NCI-H446 (cell line): Measurements from ENCODE around the gene ZBTB43.

Source experiments
- DNase-seq, 2 experiments: peaks; one replicate each; lab custom pipeline; 2025; lab: John Stamatoyannopoulos, UW

ZBTB43 gene

GRCh38 chr9:126857261-126857960 is 52.6 kb downstream of the ZBTB43 start:
- DNase-seq, result peak in 1 of 2 experiments; percentile 42

GRCh38 chr9:126859111-126859510 is 54.3 kb downstream of the ZBTB43 start:
- DNase-seq, result no peak

- peak; percentile 28 to 45 for DNase-seq
These were observed 55.4 kb downstream of the ZBTB43 start, which contains the start of gene ZBTB34 for GRCh38 chr9:126860077-126860756. TSS of gene ZBTB34 (plus strand) at chr9:126860639. CDS start at chr9:126879400, 18,761 bp downstream.

GRCh38 chr9:126860757-126861466 is 56.1 kb downstream of the ZBTB43 start:
- no peak for DNase-seq

GRCh38 chr9:126861707-126862103 is 56.9 kb downstream of the ZBTB43 start:
- DNase-seq, result no peak

GRCh38 chr9:126862104-126862761 is 57.4 kb downstream of the ZBTB43 start:
- no peak for DNase-seq

GRCh38 chr9:126864771-126865170 is 59.9 kb downstream of the ZBTB43 start:
- DNase-seq, result no peak

- no peak for DNase-seq
These were observed 64.5 kb downstream of the ZBTB43 start for GRCh38 chr9:126869368-126869767.

- no peak for DNase-seq
These were observed 67.7 kb downstream of the ZBTB43 start for GRCh38 chr9:126872516-126872915.

GRCh38 chr9:126874546-126875314 is 69.9 kb downstream of the ZBTB43 start:
- DNase-seq, result no peak

GRCh38 chr9:126875756-126876510 is 71.1 kb downstream of the ZBTB43 start:
- no peak for DNase-seq

GRCh38 chr9:126876531-126876930 is 71.7 kb downstream of the ZBTB43 start:
- DNase-seq, result no peak

- DNase-seq, result no peak
These were observed 72.6 kb downstream of the ZBTB43 start for GRCh38 chr9:126877418-126877817.

GRCh38 chr9:126879288-126879687 is 74.4 kb downstream of the ZBTB43 start:
- DNase-seq, result no peak

GRCh38 chr9:126880226-126880946 is 75.5 kb downstream of the ZBTB43 start:
- DNase-seq, result no peak

- DNase-seq, result peak in 1 of 2 experiments; percentile 55
These were observed 76.1 kb downstream of the ZBTB43 start for GRCh38 chr9:126880947-126881332.

GRCh38 chr9:126882746-126883145 is 77.9 kb downstream of the ZBTB43 start:
- no peak for DNase-seq

GRCh38 chr9:126883636-126884035 is 78.8 kb downstream of the ZBTB43 start:
- no peak for DNase-seq

GRCh38 chr9:126885131-126885641 is 80.3 kb downstream of the ZBTB43 start:
- DNase-seq, result no peak
